Right atrium auricular region (tissue), 2 donors: ENCODE measurements around the gene ELP2. TPM values are rescaled to one million over a fixed set of nuclear protein-coding genes. Genes with fewer than 3 reads are reported as not detected.
"Not testable (repeated sequence)": the region's sequence is repeated elsewhere in the genome, so short reads cannot be mapped to it uniquely, and the experiment has no call there.

ENCODE experiments used
- DNase-seq: peaks from one replicate; pipeline ENCODE4 v3.0.0-alpha.2; 2019; ENCODE audit warnings: low spot score
- H3K27ac ChIP-seq, 2 donors: fragments of 200-600 bp; sonication (generic); 1 replicate in 1 of 2; 2 replicates in 1 of 2; pipeline ENCODE4 v1.5.1; 2016 to 2019
- H3K27me3 ChIP-seq, 2 donors: fragments of 200-600 bp; sonication (generic); one replicate each; pipeline versions ENCODE4 v1.5.1 to v1.6.0; 2017 to 2019
- H3K36me3 ChIP-seq: fragments of 200-600 bp; sonication (generic); one replicate; pipeline ENCODE4 v1.5.1; 2016
- H3K4me1 ChIP-seq, 2 donors: fragments of 200-600 bp; sonication (generic); one replicate each; pipeline versions ENCODE4 v1.5.1 to v1.6.0; 2017 to 2019
- H3K4me3 ChIP-seq, 2 donors: fragments of 200-600 bp; sonication (generic); 1 replicate in 1 of 2; 2 replicates in 1 of 2; pipeline ENCODE4 v1.5.1; 2017 to 2019; ENCODE audit warnings: mild to moderate bottlenecking in 1 of 2, moderate library complexity in 1 of 2
- H3K9me3 ChIP-seq, 2 donors: fragments of 200-600 bp; sonication (generic); one replicate each; pipeline ENCODE4 v1.5.1; 2019
- CTCF ChIP-seq, 2 donors: fragments of 200-600 bp; sonication (generic); IDR thresholded peaks; one replicate each; pipeline ENCODE4 v1.5.1; 2019; ENCODE audit warnings: antibody characterized with exemption in 2 of 2
- total RNA-seq, 2 donors: library from RNA; depleted of rRNA; stranded (reverse); fragments of >200 nt; gene quantifications; one replicate each; pipeline ENCODE4 v1.1.0, GENCODE V29; 2016

The ELP2 gene
- total RNA-seq, 2 donors from 2014 or later = 21.7 to 31.4 TPM

- DNase-seq = no peak
- TF ChIP-seq CTCF (IDR thresholded peaks at IDR 0.05) = no peak
- Histone ChIP-seq H3K4me3 (no peak overlapping the region), H3K27me3 (no peaks in the 10 kb centered on the region), H3K4me1 (no peaks in the 10 kb centered on the region), H3K36me3 (peaks cover 37% of the 10 kb centered on the region), H3K27ac (no peak overlapping the region), H3K9me3 (no peaks in the 10 kb centered on the region)
Observed at GRCh38 chr18:36112302-36112701, 17.4 kb upstream of the ELP2 start.

GRCh38 chr18:36114251-36114650, 15.4 kb upstream of the ELP2 start:
- Histone ChIP-seq H3K9me3 (no peaks in the 10 kb centered on the region), H3K4me3 (no peak overlapping the region), H3K27me3 (no peaks in the 10 kb centered on the region), H3K27ac (no peak overlapping the region), H3K4me1 (no peaks in the 10 kb centered on the region), H3K36me3 (peaks cover 37% of the 10 kb centered on the region)
- DNase-seq = no peak
- no peak for TF ChIP-seq CTCF (IDR thresholded peaks at IDR 0.05)

- Histone ChIP-seq H3K36me3 (peaks cover 37% of the 10 kb centered on the region), H3K9me3 (no peaks in the 10 kb centered on the region), H3K4me3 (no peak overlapping the region), H3K27me3 (no peaks in the 10 kb centered on the region), H3K4me1 (no peaks in the 10 kb centered on the region), H3K27ac (no peak overlapping the region)
- no peak for TF ChIP-seq CTCF (IDR thresholded peaks at IDR 0.05)
- DNase-seq = no peak
Observed at GRCh38 chr18:36114738-36115137, 15.0 kb upstream of the ELP2 start.

GRCh38 chr18:36116771-36117170, 12.9 kb upstream of the ELP2 start:
- H3K4me1 ChIP-seq, DNase-seq, H3K9me3 ChIP-seq, H3K27me3 ChIP-seq, H3K4me3 ChIP-seq, H3K27ac ChIP-seq: not testable (repeated sequence)
- H3K36me3 ChIP-seq = peaks cover 42% of the 10 kb centered on the region

GRCh38 chr18:36120297-36120696, 9.4 kb upstream of the ELP2 start:
- no peaks in the 10 kb centered on the region for H3K9me3 ChIP-seq
- H3K27me3 ChIP-seq = no peaks in the 10 kb centered on the region
- no peak overlapping the region for H3K4me3 ChIP-seq
- no peaks in the 10 kb centered on the region for H3K4me1 ChIP-seq
- DNase-seq = no peak
- H3K36me3 ChIP-seq = peaks cover 28% of the 10 kb centered on the region
- TF ChIP-seq CTCF (IDR thresholded peaks at IDR 0.05) = no peak
- H3K27ac ChIP-seq = no peak overlapping the region

GRCh38 chr18:36124841-36125240, 4.9 kb upstream of the ELP2 start:
- peaks cover 0 to 11% of the 10 kb centered on the region in 2 donors for H3K4me1 ChIP-seq
- H3K36me3 ChIP-seq = peaks cover 19% of the 10 kb centered on the region
- H3K4me3 ChIP-seq = no peak overlapping the region
- DNase-seq = no peak
- H3K27ac ChIP-seq = no peak overlapping the region
- no peaks in the 10 kb centered on the region for H3K9me3 ChIP-seq
- no peaks in the 10 kb centered on the region for H3K27me3 ChIP-seq
- no peak for TF ChIP-seq CTCF (IDR thresholded peaks at IDR 0.05)
